Heart right ventricle (tissue), 16 donors: ENCODE measurements around the gene KRT9. TPM values are rescaled to one million over a fixed set of nuclear protein-coding genes. Genes with fewer than 3 reads are reported as not detected.

Source experiments
- ATAC-seq, 8 donors: fragments of 200-7000 bp; cut with Tn5 transposase; one replicate each; pipeline ENCODE4 v1.9.1; 2020; ENCODE audit warnings: mild to moderate bottlenecking in 8 of 8, moderate library complexity in 8 of 8, moderate number of reproducible peaks in 1 of 8
- DNase-seq, 2 donors: peaks; one replicate each; pipeline ENCODE4 v3.0.0-alpha.2; 2020
- H3K27ac ChIP-seq, 10 donors: fragments of 200-600 bp; sonication (generic) in 2 of 10; one replicate each; pipeline versions ENCODE4 v1.5.0 to v1.8.0; 2020 to 2022; ENCODE audit warnings: mild to moderate bottlenecking in 3 of 10
- H3K27me3 ChIP-seq, 7 donors: fragments of 200-600 bp; one replicate each; pipeline ENCODE4 v1.8.0; 2021 to 2022; ENCODE audit warnings: mild to moderate bottlenecking in 2 of 7
- H3K36me3 ChIP-seq, 9 donors: fragments of 200-600 bp; sonication (generic) in 1 of 9; one replicate each; pipeline versions ENCODE4 v1.5.0 to v1.8.0; 2020 to 2022; ENCODE audit warnings: mild to moderate bottlenecking in 2 of 9
- H3K4me1 ChIP-seq, 9 donors: fragments of 200-600 bp; sonication (generic) in 1 of 9; one replicate each; pipeline versions ENCODE4 v1.5.0 to v1.8.0; 2020 to 2022; ENCODE audit warnings: mild to moderate bottlenecking in 4 of 9
- H3K4me3 ChIP-seq, 10 donors: fragments of 200-600 bp; sonication (generic) in 2 of 10; one replicate each; pipeline versions ENCODE4 v1.5.0 to v1.8.0; 2020 to 2022; ENCODE audit warnings: mild to moderate bottlenecking in 7 of 10, moderate library complexity in 2 of 10
- H3K9me3 ChIP-seq, 11 donors: fragments of 200-600 bp in 10 of 11; sonication (generic) in 2 of 11; one replicate each; pipeline versions ENCODE4 v1.5.0 to v1.8.0; 2013 to 2022; ENCODE audit warnings: mild to moderate bottlenecking in 2 of 11, control low read depth in 1 of 11, moderate library complexity in 1 of 11
- CTCF ChIP-seq, 9 donors: fragments of 200-600 bp; sonication (generic) in 2 of 9; IDR thresholded peaks; one replicate each; pipeline versions ENCODE4 v1.5.0 to v1.8.0; 2021 to 2022; ENCODE audit warnings: antibody characterized with exemption in 9 of 9, mild to moderate bottlenecking in 5 of 9, moderate library complexity in 1 of 9
- WGBS, 2 donors: extraction: QIAGEN DNeasy Blood & Tissue Kit; methylation state at CpG; one replicate each; pipeline ENCODE4 v1.1.7; 2013; ENCODE audit warnings: inconsistent platforms in 1 of 2; 5-methylcytosine and 5-hydroxymethylcytosine counted together
- intact Hi-C, 10 donors: fragments of 100-400 bp; cut with DNase I; formaldehyde crosslinking; loops; one replicate each; pipeline versions ENCODE4 v1.11.1 to v1.14.2; 2022
- polyA plus RNA-seq, 2 donors: library from polyadenylated mRNA; stranded (reverse); fragments of 200-250 nt; gene quantifications; one replicate each; pipeline ENCODE4 v1.2.3, GENCODE V29; 2013
- total RNA-seq, 10 donors: library from RNA; stranded (reverse); fragmentation: NEBNext Ultra II Directional in 3 of 10; extraction: Animal tissue kit (Norgen Biotek cat#: 25700) in 3 of 10; gene quantifications; one replicate each; pipeline versions ENCODE4 v1.2.1 to v1.2.4, GENCODE V29; 2021 to 2023
- donor health status: Arrhythmogenic right ventricular cardiomyopathy.
- donor health status: ischemic (EF 13 %, LVEDD 7.1; RV severe dilation, severe dysfunction).
- donor health status: healthy with polysubstance abuse.
- donor health status: DM: no; HTN: yes; CAD: no.
- donor health status: DM: no; HTN: no; CAD: no.
- donor health status: ischemic (EF 25% LVEDD 6.9; RV normal size, moderate dysfunction).
- donor health status: ischemic (EF 25% LVEDD 5.7; RV mildly dilated, moderate dysfunction).
- donor health status: healthy.
- donor health status: DM: yes; HTN: yes; CAD: no.
- donor health status: Ischemic cardiomyopathy.
- donor health status: ischemic (EF 35%, LVEDD 5.7; RV mildly dilated, moderate dysfunction).
- donor health status: nonischemic (EF 11% LVEDD 7.7; RV severe dilation, severe dysfunction).
- donor health status: DM: yes; HTN: yes; CAD: no.
- donor health status: PGD.
- donor health status: ischemic (EF 29% LVEDD 5.4; RV normal size, mild dysfunction).
- donor health status: nonischemic (EF 23%, LVEDD 6.1; RV moderate dilation, normal function).

The KRT9 gene
- total and polyA plus RNA-seq, 12 donors: not detected

GRCh38 chr17:41519501-41520224, 52.2 kb downstream of the KRT9 start:
- H3K4me3 ChIP-seq: no peak overlapping the region
- no peaks in the 10 kb centered on the region for H3K36me3 ChIP-seq
- peaks cover 0 to 4% (median 0%) of the 10 kb centered on the region in 9 donors for H3K4me1 ChIP-seq
- peaks cover 0 to 68% (median 52%) of the 10 kb centered on the region in 7 donors for H3K27me3 ChIP-seq
- H3K9me3 ChIP-seq: no peaks in the 10 kb centered on the region
- TF ChIP-seq CTCF (IDR thresholded peaks at IDR 0.05): no peak
- ATAC-seq (no peak), DNase-seq (no peak)
- H3K27ac ChIP-seq: no peak overlapping the region
- intact Hi-C loops: no loop called here
- WGBS, 2 donors: 22 to 28% methylated on average over 11 of the region's 11 CpGs

- no peak for DNase-seq
- no peak for ATAC-seq
- Histone ChIP-seq H3K36me3 (no peaks in the 10 kb centered on the region), H3K27me3 (peaks cover 0 to 68% (median 47%) of the 10 kb centered on the region in 7 donors), H3K27ac (no peak within 1 kb of the TSS), H3K4me1 (peaks cover 0 to 4% (median 0%) of the 10 kb centered on the region in 9 donors), H3K9me3 (no peaks in the 10 kb centered on the region), H3K4me3 (no peak within 1 kb of the TSS)
- TF ChIP-seq CTCF (IDR thresholded peaks at IDR 0.05): no peak
- WGBS, 2 donors: 63 to 65% methylated on average over 8 of the region's 8 CpGs
- intact Hi-C loops: no loop called here
These were observed 52.9 kb downstream of the KRT9 start, which contains the start of gene KRT15 for GRCh38 chr17:41518789-41519449. KRT15 (minus strand) TSS chr17:41518890; CDS start chr17:41518827, 63 bp downstream.

GRCh38 chr17:41518031-41518430, 53.8 kb downstream of the KRT9 start:
- no peak overlapping the region for H3K27ac ChIP-seq
- no peak for DNase-seq
- no peak overlapping the region for H3K4me3 ChIP-seq
- 90 to 97% methylated on average over 3 of the region's 3 CpGs for WGBS, 2 donors
- no peak for ATAC-seq
- TF ChIP-seq CTCF (IDR thresholded peaks at IDR 0.05): no peak
- H3K27me3 ChIP-seq: peaks cover 0 to 69% (median 46%) of the 10 kb centered on the region in 7 donors
- no peaks in the 10 kb centered on the region for H3K36me3 ChIP-seq
- peaks cover 0 to 5% (median 0%) of the 10 kb centered on the region in 9 donors for H3K4me1 ChIP-seq
- intact Hi-C loops: no loop called here
- no peaks in the 10 kb centered on the region for H3K9me3 ChIP-seq

GRCh38 chr17:41516830-41517283, 55.0 kb downstream of the KRT9 start:
- Histone ChIP-seq H3K9me3 (no peaks in the 10 kb centered on the region), H3K27ac (no peak overlapping the region), H3K4me1 (peaks cover 0 to 11% (median 0%) of the 10 kb centered on the region in 9 donors), H3K36me3 (no peaks in the 10 kb centered on the region), H3K27me3 (peaks cover 0 to 67% (median 41%) of the 10 kb centered on the region in 7 donors), H3K4me3 (no peak overlapping the region)
- ATAC-seq (no peak), DNase-seq (no peak)
- TF ChIP-seq CTCF (IDR thresholded peaks at IDR 0.05): no peak
- intact Hi-C loops: no loop called here
- 80 to 83% methylated on average over 14 of the region's 14 CpGs for WGBS, 2 donors
